Stimulated activated naive CD8-positive, alpha-beta T cell treated with anti-CD3 and anti-CD28 coated beads, Interleukin-15, amount 100 ng/mL, for 72 hours (primary cell): ENCODE data around the gene AP4E1.
A peak's percentile ranks its signal among the peaks of the same experiment; 100 is the strongest.
"Not testable (repeated sequence)": the region's sequence is repeated elsewhere in the genome, so short reads cannot be mapped to it uniquely, and the experiment has no call there.

ENCODE experiments used
- ATAC-seq: fragments of 150-1000 bp; cut with Tn5 transposase; 2 replicates; pipeline ENCODE4 v1.10.0; 2021; ENCODE audit warnings: mild to moderate bottlenecking, moderate library complexity
- DNase-seq, 2 donors: peaks; one replicate each; pipeline ENCODE4 v3.0.0; 2021 to 2022
- H3K27ac Mint-ChIP-seq, 2 donors: one replicate each; pipeline ENCODE4 v1.8.0; 2022; ENCODE audit warnings: mild to moderate bottlenecking in 2 of 2, mixed read lengths in 2 of 2, moderate library complexity in 2 of 2
- H3K27me3 Mint-ChIP-seq: one replicate; pipeline ENCODE4 v1.8.0; 2022; ENCODE audit warnings: mixed read lengths
- H3K4me1 Mint-ChIP-seq: one replicate; pipeline ENCODE4 v1.8.0; 2022; ENCODE audit warnings: mild to moderate bottlenecking, mixed read lengths
- H3K4me3 Mint-ChIP-seq, 2 donors: one replicate each; pipeline ENCODE4 v1.8.0; 2022; ENCODE audit warnings: mild to moderate bottlenecking in 2 of 2, mixed read lengths in 2 of 2, moderate library complexity in 1 of 2
- H3K9me3 Mint-ChIP-seq, 2 donors: one replicate each; pipeline ENCODE4 v1.8.0; 2022; ENCODE audit warnings: mixed read lengths in 2 of 2

The AP4E1 gene

DNA sequence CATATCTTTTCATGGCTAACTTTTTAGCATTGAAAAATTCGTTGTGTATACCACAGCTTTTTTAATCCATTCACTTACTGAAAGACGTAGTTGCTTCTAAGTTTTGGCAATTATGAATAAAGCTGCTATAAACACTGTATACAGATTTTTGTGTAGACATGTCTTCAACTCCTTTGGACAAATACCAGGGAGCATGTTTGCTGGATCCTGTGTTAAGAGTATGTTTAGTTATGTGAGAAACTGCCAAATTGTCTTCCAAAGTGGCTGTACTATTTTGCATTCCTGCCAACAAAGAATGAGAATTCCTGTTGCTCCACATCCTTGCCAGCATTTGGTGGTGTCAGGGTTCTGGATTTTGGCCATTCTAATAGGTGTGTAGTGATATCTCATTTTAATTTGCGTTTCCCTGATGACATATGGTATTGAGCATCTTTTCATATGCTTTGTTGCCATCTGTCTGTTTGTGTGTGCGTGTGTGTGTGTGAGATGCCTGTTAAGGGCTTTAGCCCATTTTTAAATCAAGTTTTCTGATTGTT lies 98.7 kb downstream of the AP4E1 start:
- Mint-ChIP-seq H3K27ac (no peak overlapping the region), H3K27me3 (no peaks in the 10 kb centered on the region), H3K4me3 (no peak overlapping the region), H3K4me1 (no peaks in the 10 kb centered on the region), H3K9me3 (peaks cover 0 to 17% of the 10 kb centered on the region in 2 donors)
- ATAC-seq, result no peak
- DNase-seq, result no peak

DNA sequence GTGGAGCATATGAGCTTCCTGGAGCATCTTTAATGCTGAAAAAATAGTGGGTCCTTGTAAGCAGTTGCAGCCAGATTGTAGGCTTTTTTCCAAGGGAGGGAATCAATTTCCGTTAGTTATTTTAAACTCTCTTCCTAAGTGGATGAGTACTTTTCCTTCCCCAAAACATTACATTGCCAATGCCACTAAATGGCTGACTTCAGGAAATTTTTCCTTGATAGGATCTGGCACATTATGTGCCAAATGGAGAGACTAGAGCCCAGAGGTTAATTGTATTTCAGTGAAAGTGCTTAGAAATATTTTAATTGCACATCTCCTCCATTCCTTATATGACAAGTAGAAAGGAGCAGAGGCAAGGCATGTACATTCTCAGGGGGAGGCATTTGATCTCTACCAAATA lies 102.7 kb downstream of the AP4E1 start:
- ATAC-seq (no peak), DNase-seq (no peak)
- Mint-ChIP-seq H3K9me3 (peaks cover 0 to 17% of the 10 kb centered on the region in 2 donors), H3K27ac (no peak overlapping the region), H3K27me3 (no peaks in the 10 kb centered on the region), H3K4me1 (no peaks in the 10 kb centered on the region), H3K4me3 (no peak overlapping the region)

DNA sequence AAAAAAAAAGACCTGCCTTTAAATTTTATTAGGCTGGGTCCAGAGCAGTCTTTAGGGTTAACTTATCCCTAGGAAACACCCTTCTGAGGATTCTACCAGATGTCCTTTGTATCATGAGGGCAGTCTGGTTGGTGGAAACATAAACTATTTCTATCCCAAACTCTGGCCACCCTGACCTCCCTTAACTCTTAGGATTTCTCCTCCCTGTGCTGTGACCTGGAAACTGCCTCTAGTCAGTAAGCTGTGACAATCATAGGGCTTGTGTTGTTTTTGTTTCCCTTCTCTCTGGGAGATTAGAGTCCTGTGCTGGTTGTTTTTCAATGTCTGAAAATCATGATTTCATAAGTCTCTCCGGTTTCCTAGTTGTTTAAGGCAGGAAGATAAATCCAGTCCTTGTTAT lies 108.1 kb downstream of the AP4E1 start:
- no peak for ATAC-seq
- Mint-ChIP-seq H3K27me3 (no peaks in the 10 kb centered on the region), H3K4me3 (no peak overlapping the region), H3K9me3 (peaks cover 4 to 16% of the 10 kb centered on the region in 2 donors), H3K4me1 (no peaks in the 10 kb centered on the region), H3K27ac (no peak overlapping the region)
- DNase-seq, result no peak

DNA sequence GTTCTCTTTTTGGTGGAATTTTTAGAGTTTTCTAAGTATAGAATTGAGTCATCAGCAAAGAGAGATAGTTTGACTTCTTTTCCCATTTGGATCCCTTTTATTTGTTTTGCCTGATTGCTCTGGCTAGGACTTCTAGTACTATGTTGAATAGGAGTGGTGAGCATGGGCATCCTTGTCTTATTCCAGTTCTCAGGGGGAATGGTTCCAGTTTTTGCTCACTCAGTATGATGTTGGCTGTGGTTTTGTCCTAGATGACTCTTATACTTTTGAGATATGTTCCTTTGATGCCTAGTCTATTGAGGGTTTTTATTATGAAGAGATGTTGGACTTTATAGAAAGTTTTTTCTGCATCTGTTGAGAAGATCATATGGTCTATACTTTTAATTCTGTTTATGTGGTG lies 113.7 kb downstream of the AP4E1 start:
- ATAC-seq (no peak), DNase-seq (no peak)
- peak overlapping the region in 1 of 2 donors; percentile 66 for H3K27ac Mint-ChIP-seq
- H3K27me3 Mint-ChIP-seq, result no peaks in the 10 kb centered on the region
- no peak overlapping the region for H3K4me3 Mint-ChIP-seq
- no peaks in the 10 kb centered on the region for H3K4me1 Mint-ChIP-seq
- peaks cover 4 to 16% of the 10 kb centered on the region in 2 donors for H3K9me3 Mint-ChIP-seq

DNA sequence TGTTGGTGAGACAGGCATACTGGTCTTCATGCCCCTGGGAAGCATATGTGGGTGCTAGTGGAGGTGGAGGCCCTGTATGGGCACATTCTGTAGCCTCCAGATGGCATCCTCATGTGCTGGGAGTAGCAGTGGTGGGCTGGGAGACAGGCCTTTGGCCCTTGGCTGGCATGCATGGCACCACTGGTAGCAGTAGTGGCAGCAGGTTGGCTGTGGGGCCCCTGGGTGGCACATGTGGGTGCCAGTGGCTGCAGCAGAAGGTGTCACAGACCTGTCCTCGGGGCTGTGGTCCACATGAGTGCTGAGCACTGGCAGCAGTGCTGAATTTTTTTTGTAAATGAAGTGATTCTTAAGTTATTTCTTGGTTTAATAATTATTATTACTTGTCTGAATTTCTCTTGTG lies 115.0 kb downstream of the AP4E1 start:
- Mint-ChIP-seq H3K27me3 (no peaks in the 10 kb centered on the region), H3K4me1 (no peaks in the 10 kb centered on the region), H3K27ac (no peak overlapping the region), H3K4me3 (no peak overlapping the region), H3K9me3 (peaks cover 4 to 16% of the 10 kb centered on the region in 2 donors)
- no peak for DNase-seq
- ATAC-seq, result no peak

DNA sequence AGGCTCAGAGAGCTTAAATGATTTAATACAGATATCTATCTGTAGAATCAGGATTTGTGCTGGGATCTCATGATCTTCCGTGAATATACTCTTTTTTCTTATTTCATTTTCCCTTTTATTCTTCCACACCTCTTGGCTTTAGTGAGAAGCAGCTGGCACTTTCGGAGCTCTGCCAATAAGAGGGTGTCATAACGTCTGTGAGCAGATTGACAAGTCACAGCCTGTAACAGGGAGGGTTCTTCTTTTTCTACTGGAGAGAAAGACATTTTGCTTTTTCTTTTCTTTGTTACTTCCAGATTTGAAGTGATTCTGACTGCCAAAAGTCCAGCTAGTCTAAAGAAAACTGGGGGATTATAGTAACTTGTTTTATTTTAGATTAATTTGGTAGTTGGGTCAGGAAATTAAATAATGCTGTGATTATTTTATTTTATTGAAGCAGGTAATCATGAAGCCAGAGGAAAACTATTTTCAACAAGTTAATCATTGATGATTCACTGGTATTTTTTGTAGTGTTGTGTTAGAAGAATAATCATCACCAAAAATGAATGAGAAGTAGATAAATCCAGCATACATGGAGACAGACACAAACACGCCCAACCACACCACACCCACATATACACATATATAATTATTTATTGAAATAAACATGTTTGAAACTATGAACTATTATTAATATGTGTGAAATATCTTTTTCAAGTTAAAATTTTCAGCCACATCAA lies 116.4 kb downstream of the AP4E1 start:
- Mint-ChIP-seq H3K9me3 (peaks cover 2 to 3% of the 10 kb centered on the region in 2 donors), H3K4me3 (no peak overlapping the region), H3K4me1 (no peaks in the 10 kb centered on the region), H3K27ac (peak overlapping the region in 1 of 2 donors; percentile 83), H3K27me3 (no peaks in the 10 kb centered on the region)
- no peak for DNase-seq
- ATAC-seq, result no peak

DNA sequence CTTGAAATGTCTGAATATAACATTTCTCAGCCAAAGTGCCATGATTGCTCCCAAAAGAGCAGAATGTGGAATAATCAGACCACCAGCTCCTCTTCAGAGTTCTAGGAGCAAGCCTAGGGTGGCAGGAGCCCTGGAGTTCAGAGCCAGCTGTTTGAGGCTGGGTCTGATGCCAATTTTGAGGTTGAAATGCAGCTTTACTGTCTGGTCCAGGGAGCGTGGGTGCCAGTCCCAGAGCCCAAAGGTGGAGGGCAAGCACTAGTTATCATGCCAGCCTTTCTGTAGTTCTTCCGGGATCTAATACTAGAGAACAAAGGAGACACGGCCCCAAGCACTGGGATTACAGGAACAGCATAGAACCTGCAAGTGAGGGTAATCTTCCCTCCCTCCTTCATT lies 117.0 kb downstream of the AP4E1 start:
- Mint-ChIP-seq H3K4me3 (no peak overlapping the region), H3K27ac (peak overlapping the region in 1 of 2 donors; percentile 51), H3K27me3 (no peaks in the 10 kb centered on the region), H3K4me1 (no peaks in the 10 kb centered on the region), H3K9me3 (no peaks in the 10 kb centered on the region)
- no peak for ATAC-seq
- DNase-seq, result no peak

DNA sequence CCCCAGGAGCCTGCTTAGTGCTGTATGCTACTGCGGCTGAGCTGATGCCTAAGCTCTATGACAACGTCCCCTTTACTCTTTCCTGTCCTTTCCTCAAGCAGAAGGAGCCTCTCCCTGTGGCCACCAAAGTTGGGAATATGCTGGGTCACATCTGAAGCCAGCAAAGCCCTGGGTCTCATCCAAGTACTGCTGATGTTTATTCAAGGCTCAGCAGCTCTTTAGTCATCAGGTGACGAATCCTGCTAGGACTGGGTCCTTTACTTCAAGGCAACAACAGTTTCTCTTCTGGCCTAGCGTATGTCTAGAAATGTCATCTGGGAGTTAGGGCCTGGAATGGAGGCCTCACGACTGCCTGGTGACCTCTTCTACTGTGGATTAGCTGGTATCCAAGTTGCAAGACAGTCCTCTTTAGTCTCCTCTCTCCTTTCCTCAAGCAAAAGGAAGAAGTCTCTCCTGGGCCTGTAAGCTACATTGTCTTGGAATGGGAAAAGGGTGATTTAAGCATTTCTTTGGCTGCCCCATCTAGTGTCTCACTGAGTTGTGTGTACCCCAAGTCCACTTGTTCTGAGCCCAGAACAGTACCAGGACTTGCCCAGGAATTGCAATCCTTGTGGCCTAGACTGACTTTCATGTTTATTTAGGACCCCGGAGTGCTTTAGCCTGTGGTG lies 122.3 kb downstream of the AP4E1 start:
- Mint-ChIP-seq H3K4me1 (no peaks in the 10 kb centered on the region), H3K27me3 (no peaks in the 10 kb centered on the region), H3K27ac (no peak overlapping the region), H3K4me3 (no peak overlapping the region), H3K9me3 (no peaks in the 10 kb centered on the region)
- ATAC-seq (no peak), DNase-seq (no peak)

DNA sequence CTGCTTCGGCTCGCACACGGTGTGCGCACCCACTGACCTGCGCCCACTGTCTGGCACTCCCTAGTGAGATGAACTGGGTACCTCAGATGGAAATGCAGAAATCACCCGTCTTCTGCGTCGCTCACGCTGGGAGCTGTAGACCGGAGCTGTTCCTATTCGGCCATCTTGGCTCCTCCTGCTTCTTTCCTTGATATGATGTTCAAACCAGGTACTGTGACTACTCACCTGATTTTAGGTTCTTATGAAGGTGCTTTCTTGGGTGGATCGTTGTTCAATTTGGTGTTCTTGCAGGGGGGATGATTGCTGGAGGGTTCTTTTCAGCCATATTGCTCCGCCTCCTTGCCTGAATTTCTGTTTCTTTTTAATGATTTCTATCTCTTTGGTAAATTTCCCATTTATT lies 129.0 kb downstream of the AP4E1 start:
- H3K4me3 Mint-ChIP-seq, H3K27ac Mint-ChIP-seq, DNase-seq: not testable (repeated sequence)

DNA sequence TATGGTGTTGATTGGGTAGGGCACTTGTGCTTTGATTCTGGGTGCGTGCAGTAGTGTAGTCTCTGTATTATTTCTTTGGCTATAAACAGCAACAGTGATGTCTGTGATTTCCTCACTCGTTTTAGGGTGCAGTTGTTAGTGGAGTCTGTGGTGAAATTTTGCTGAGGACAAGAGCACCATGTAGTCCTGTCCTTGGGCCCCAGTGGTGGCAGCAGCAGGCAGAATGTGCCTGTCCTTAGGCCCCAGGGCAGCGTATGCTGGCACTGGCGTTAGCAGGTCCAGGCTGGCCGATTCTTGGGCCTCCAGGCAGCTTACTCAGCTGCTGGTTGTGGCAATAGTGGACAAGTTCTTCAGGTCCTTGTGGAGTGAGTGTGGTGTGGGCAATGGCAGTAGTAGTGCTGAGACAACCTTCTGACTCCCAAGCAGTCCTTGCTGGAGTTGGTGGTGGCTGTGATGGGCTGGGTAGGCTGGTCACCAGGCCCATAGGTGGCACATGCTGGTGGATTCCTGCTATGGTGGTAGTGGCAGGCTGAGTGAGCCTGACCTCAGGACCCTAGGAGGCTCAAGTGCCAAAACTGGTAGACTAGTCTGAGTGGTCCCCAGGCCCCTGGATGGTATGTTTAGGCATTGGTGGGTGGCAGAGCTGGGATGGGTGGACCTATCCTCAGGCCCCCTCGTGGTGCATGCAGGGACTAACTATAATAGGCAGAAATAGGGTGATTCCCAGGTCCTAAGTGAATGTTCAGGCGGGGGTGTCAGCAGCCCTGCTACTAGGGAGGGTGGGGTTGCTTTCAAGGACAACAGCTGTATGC lies 129.9 kb downstream of the AP4E1 start:
- no peaks in the 10 kb centered on the region for H3K4me1 Mint-ChIP-seq
- H3K9me3 Mint-ChIP-seq, result peaks cover 8 to 11% of the 10 kb centered on the region in 2 donors
- H3K4me3 Mint-ChIP-seq, result no peak overlapping the region
- DNase-seq, result no peak
- H3K27ac Mint-ChIP-seq, result no peak overlapping the region
- no peaks in the 10 kb centered on the region for H3K27me3 Mint-ChIP-seq
- ATAC-seq, result no peak

More for the DNA sequence above, 129.0 kb downstream of the AP4E1 start:
- peaks cover 8 to 11% of the 10 kb centered on the region in 2 donors for H3K9me3 Mint-ChIP-seq
- not testable (repeated sequence) for H3K4me1 Mint-ChIP-seq, H3K27me3 Mint-ChIP-seq, ATAC-seq

DNA sequence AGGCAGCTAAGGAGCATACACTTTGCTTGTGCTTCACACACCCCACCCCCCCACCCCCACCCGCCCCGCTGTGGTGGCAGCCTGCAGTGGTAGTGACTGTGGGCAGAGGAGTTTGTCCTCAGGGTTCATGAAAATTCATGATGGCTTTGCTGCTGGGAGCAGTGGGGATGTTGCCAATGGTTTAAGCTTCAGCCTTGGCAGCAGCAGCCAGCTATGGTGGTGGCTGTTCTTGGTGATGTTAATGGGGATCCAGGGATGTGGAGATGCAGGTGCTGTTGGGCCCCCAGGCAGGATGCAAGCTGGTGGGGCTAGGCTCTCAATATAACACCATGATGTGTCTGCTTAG lies 130.5 kb downstream of the AP4E1 start:
- Mint-ChIP-seq H3K27me3 (no peaks in the 10 kb centered on the region), H3K4me1 (no peaks in the 10 kb centered on the region), H3K4me3 (no peak overlapping the region), H3K9me3 (peaks cover 8 to 11% of the 10 kb centered on the region in 2 donors), H3K27ac (no peak overlapping the region)
- DNase-seq (no peak), ATAC-seq (no peak)

DNA sequence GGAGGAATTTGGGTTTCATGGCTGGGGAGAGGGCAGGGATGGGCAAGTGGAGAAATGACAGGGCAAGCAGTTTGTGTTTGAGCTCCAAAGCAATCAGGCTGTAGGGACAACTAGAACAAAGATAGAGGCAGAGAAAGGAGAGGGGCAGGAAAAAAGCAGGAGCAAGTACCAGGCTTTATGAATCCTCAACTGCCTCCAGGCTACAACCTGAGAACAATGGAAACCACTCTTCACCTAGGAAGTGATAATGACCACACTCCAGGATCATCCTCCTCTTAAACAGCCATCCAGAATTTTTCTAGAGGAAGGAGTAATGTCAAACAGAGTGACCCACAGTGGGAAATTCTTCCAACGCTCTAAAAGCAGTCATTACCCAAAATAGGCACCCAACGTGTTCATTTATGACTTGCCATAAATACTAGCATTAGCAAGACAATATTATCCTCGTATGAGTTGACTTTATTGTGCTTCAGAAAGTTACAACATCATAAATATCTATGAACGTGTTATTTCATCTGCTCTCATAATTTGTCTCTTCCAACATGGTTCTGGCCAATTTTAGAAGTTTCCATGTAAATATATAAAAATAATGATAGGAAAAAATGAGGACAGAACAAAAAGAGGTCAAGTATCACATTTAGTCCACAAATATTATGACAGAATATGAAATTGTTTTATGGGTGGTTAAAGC lies 135.7 kb downstream of the AP4E1 start:
- Mint-ChIP-seq H3K27me3 (no peaks in the 10 kb centered on the region), H3K4me1 (no peaks in the 10 kb centered on the region), H3K9me3 (no peaks in the 10 kb centered on the region), H3K4me3 (no peak overlapping the region), H3K27ac (no peak overlapping the region)
- ATAC-seq, result no peak
- DNase-seq, result no peak

DNA sequence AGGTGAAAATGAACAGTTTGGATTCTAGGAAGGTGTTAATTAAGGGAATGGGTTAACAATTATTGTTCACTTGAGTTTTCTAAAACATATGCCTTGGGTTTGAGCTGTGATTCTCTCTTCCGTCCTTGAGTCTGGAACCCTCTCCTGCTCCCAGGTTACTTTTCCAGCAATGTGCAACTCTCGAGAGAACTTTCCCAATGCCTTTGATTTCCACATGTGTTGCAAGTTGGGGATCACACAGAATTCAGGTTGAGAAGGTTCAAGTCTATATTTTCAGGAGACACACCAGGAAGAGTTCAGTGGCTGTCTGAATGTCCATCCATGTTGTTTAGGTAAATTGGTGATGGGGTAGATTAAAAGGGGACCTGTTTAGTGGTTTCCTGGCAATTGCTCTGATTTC lies 137.5 kb downstream of the AP4E1 start:
- no peaks in the 10 kb centered on the region for H3K4me1 Mint-ChIP-seq
- H3K9me3 Mint-ChIP-seq, result no peaks in the 10 kb centered on the region
- no peak for DNase-seq
- no peak for ATAC-seq
- H3K27ac Mint-ChIP-seq, result no peak overlapping the region
- H3K4me3 Mint-ChIP-seq, result no peak overlapping the region
- H3K27me3 Mint-ChIP-seq, result no peaks in the 10 kb centered on the region

DNA sequence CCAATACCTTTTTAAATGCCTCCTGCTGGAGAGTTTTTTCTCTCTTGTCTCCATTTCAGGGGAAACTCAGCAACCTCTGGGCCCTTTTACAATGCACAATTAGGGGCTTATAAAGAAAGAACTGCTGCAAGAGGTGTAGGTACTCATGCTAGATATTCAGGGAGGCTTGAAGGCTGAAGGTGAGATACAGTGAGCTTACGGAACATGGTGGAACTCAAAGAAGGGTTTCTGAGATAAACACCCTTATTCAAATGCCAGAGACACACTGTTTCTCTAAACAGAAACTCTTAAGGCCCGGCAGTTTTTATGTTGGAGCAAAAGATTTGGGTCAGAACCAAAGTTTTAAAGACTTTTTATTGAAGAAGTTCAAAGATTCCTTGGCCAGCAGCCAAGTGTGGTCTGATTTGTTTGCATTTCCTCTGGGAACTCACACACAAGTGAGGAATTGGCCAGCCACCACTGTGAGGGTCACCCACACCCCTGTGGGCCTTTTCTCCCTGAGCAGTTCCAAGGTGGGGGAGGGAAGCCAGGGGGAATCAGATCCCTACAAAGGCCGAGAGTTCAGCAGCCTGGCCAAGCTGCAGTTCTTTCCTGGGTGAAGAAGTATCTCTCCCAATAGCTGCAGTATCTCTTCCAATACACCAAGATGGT lies 138.4 kb downstream of the AP4E1 start:
- H3K27ac Mint-ChIP-seq, result no peak overlapping the region
- DNase-seq (no peak), ATAC-seq (no peak)
- peaks cover 8% of the 10 kb centered on the region for H3K27me3 Mint-ChIP-seq
- no peak overlapping the region for H3K4me3 Mint-ChIP-seq
- H3K4me1 Mint-ChIP-seq, result no peaks in the 10 kb centered on the region
- H3K9me3 Mint-ChIP-seq, result no peaks in the 10 kb centered on the region

DNA sequence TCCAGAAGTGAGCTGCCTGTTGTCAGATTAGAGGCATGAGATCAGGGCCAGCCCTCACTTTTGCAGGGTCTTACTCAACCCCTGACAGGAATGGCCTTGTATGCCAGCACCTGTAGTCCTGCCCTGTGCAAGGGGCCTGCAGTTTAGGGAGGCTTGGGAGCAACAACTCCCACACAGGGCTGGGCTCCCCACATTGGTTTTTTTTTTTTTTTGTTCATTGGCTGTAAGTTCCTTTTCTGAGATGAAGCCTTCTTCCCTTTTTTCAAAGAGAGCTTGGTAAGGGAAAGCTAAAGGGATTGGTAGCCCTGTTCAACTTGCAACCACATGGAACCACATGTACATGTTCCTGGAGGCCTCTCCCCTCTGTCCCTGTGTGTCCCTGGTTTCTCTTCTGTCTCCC lies 139.8 kb downstream of the AP4E1 start:
- ATAC-seq, result no peak
- H3K27me3 Mint-ChIP-seq, result peaks cover 18% of the 10 kb centered on the region
- H3K4me3 Mint-ChIP-seq, result no peak overlapping the region
- H3K9me3 Mint-ChIP-seq, result no peaks in the 10 kb centered on the region
- no peaks in the 10 kb centered on the region for H3K4me1 Mint-ChIP-seq
- no peak for DNase-seq
- H3K27ac Mint-ChIP-seq, result no peak overlapping the region
